Lower leg skin (tissue), 3 donors: ENCODE results near the gene TIMM17B.

Experiments used
- POLR2A ChIP-seq, 2 donors: fragments of 450-650 bp; IDR thresholded peaks; one replicate each; pipeline ENCODE4 v1.6.1; 2016 to 2017; ENCODE audit warnings: antibody characterized with exemption in 2 of 2, mild to moderate bottlenecking in 1 of 2, moderate library complexity in 1 of 2
- TF ChIP-seq, protein P1 (sequence below), 3 donors: fragments of 450-650 bp; IDR thresholded peaks; one replicate each; pipeline ENCODE4 v1.5.1; 2016; ENCODE audit warnings: antibody characterized with exemption in 3 of 3, mild to moderate bottlenecking in 3 of 3, moderate library complexity in 2 of 3

DNA sequence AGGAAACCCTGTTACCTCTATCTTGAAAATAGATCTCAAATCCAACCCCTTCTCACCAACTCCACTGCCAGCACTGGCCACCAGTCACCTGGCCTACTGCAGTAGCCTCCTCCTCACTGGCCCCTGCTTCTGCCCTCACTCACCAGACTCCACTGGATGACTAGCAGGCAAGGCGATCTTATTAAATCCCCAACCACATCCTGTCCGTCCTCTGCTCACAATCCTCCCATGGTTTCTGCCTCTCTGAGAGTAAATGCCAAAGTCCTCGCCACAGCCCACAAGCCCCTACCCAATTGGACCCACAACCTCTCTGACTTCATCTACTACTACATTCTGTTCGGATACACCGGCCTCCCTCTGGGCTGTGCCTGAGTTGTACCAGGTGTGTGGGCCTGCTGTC is 26.7 kb upstream of the TIMM17B start:
- TF ChIP-seq, protein P1, sequence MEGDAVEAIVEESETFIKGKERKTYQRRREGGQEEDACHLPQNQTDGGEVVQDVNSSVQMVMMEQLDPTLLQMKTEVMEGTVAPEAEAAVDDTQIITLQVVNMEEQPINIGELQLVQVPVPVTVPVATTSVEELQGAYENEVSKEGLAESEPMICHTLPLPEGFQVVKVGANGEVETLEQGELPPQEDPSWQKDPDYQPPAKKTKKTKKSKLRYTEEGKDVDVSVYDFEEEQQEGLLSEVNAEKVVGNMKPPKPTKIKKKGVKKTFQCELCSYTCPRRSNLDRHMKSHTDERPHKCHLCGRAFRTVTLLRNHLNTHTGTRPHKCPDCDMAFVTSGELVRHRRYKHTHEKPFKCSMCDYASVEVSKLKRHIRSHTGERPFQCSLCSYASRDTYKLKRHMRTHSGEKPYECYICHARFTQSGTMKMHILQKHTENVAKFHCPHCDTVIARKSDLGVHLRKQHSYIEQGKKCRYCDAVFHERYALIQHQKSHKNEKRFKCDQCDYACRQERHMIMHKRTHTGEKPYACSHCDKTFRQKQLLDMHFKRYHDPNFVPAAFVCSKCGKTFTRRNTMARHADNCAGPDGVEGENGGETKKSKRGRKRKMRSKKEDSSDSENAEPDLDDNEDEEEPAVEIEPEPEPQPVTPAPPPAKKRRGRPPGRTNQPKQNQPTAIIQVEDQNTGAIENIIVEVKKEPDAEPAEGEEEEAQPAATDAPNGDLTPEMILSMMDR (IDR thresholded peaks at IDR 0.05), result no peak
- TF ChIP-seq POLR2A (IDR thresholded peaks at IDR 0.05), result no peak
